Stimulated activated memory B cell treated with anti-CD40 and anti-IgM and Interleukin-4, amounts not matched to agents 10 μg/mL and 1 μg/mL and 100 μg/mL, for 72 hours (primary cell): ENCODE data around the gene TMEM121B.

Source experiments
- ATAC-seq: fragments of 150-1000 bp; cut with Tn5 transposase; 2 replicates; pipeline ENCODE4 v1.10.0; 2021
- H3K27ac Mint-ChIP-seq: one replicate; pipeline ENCODE4 v1.8.0; 2022; ENCODE audit warnings: mild to moderate bottlenecking, mixed read lengths
- H3K27me3 Mint-ChIP-seq: one replicate; pipeline ENCODE4 v1.8.0; 2022; ENCODE audit warnings: mixed read lengths
- H3K36me3 Mint-ChIP-seq: one replicate; pipeline ENCODE4 v1.8.0; 2022; ENCODE audit warnings: mixed read lengths
- H3K4me1 Mint-ChIP-seq: one replicate; pipeline ENCODE4 v1.8.0; 2022; ENCODE audit warnings: mixed read lengths
- H3K4me3 Mint-ChIP-seq: one replicate; pipeline ENCODE4 v1.8.0; 2022; ENCODE audit warnings: mild to moderate bottlenecking, moderate library complexity, mixed read lengths
- H3K9me3 Mint-ChIP-seq: one replicate; pipeline ENCODE4 v1.8.0; 2022; ENCODE audit warnings: mixed read lengths

Gene TMEM121B

DNA sequence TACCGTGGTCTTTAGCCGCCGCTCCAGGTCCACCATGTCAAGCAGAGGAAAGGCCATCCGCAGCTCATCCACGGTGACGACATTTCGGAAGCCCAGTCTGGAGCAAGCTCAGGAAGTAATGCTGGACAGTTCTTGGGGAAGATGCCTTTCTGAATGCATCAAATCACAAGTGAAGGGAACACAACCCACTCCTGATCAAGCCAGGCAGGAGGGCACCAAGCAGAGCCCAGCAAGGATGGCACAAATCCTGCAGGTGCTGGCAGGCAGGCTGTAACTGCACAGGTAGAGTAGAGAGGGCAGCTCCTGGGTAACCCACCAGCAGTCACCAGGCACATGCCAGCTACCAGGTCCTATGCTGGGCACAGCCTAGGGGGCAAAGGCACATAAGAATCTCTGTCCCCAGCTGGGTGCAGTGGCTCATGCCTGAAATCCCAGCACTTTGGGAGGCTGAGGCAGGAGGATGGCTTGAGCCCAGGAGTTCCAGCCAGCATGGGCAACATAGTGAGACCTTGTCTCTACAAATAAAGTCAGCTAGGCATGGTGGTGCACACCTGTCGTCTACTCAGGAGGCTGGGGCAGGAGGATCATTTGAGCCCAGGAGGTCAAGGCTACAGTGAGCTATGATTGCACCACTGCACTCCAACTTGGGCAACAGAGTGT is 24.0 kb upstream of the TMEM121B start:
- H3K27me3 Mint-ChIP-seq = no peaks in the 10 kb centered on the region
- H3K4me3 Mint-ChIP-seq = no peak overlapping the region
- H3K27ac Mint-ChIP-seq = no peak overlapping the region
- peaks cover 11% of the 10 kb centered on the region for H3K4me1 Mint-ChIP-seq
- H3K36me3 Mint-ChIP-seq = peaks cover 42% of the 10 kb centered on the region
- no peak for ATAC-seq
- H3K9me3 Mint-ChIP-seq = no peaks in the 10 kb centered on the region

DNA sequence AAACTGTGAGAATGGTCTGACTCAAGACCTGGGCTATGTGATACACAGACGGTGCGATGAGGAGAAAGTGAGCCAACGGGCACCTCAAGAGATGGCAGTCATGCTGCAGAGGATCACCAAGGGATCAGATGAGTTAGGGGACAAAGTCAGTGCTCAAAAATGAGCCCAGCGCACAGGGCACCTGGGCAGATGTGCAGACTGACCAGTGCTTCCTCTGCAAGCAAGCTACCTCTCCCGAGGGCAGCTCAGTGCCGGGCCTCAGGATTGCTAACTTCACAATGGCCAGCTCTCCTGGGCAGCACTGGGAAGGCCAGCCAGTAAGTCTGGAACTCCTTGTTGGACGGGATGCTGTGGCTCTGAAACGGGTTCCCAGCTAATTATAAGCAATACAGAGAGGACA is 22.7 kb upstream of the TMEM121B start:
- H3K36me3 Mint-ChIP-seq = peaks cover 43% of the 10 kb centered on the region
- H3K4me1 Mint-ChIP-seq = peaks cover 11% of the 10 kb centered on the region
- no peak overlapping the region for H3K4me3 Mint-ChIP-seq
- H3K27me3 Mint-ChIP-seq = no peaks in the 10 kb centered on the region
- no peak for ATAC-seq
- no peaks in the 10 kb centered on the region for H3K9me3 Mint-ChIP-seq
- no peak overlapping the region for H3K27ac Mint-ChIP-seq

DNA sequence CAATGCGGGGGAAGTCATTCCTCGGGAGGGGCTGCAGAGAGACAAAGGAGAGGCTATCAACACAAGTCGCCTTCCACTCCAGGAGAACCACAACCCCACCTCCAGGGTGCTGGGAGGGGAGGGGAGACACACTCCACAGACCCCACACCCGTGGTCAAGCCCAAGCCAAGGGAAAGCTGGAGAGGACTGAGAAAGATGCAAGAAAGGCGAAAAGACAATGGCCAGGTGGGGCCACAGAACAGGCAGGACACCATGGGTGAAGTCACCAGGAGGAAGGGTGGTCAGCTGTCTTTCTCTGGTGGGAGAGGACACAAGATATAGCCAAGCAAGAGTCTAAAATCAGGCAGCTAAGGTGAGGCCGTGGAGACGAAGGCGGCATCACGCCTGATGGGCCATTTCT is 21.9 kb upstream of the TMEM121B start:
- Mint-ChIP-seq H3K27me3 (no peaks in the 10 kb centered on the region), H3K36me3 (peaks cover 47% of the 10 kb centered on the region), H3K9me3 (no peaks in the 10 kb centered on the region), H3K27ac (no peak overlapping the region), H3K4me3 (no peak overlapping the region), H3K4me1 (peaks cover 11% of the 10 kb centered on the region)
- ATAC-seq = no peak

DNA sequence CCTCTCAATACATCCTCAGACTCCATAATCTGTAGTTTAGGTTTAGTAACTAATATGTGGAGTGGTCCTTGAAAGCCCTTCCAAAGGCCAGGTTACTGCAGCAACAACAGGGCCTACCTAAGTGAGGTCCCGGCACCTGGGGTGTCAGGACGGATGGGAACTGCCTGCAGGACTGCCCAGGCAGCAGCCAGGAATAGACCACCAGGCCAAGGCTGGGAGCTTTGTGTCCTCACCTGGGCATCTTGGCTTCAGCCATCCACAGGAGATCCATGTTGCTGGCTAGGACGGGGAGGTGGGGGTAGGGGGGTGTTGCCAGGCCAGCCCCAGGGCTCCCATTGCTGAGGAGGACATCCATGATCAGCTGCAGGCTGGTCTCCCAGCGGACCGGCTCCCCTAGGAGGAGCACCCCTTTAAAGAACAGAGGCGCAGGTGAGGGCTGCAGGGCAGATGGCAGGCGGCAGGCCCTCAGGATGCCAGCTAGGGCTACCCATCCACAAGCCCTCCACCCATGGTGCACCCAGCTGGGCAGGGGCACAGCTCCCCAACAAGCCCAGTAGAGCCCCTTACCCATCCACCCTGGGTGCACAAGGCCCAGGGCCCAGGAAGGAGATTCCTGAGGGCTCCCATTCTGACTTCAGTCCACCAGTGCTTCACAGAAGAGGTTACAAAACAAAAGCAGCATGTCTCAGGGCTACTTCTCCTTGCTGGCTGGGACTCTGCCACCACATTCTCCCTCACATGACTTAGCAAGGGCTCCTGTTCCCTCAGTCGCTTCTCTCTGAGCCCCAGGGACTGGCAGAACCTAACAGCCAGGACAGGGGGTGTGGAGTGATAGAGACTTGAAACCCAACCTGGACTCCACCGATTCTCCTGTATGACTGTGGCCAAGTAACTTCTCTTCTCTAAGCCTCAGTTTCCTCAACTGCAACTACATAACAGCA is 19.9 kb upstream of the TMEM121B start:
- no peak overlapping the region for H3K27ac Mint-ChIP-seq

DNA sequence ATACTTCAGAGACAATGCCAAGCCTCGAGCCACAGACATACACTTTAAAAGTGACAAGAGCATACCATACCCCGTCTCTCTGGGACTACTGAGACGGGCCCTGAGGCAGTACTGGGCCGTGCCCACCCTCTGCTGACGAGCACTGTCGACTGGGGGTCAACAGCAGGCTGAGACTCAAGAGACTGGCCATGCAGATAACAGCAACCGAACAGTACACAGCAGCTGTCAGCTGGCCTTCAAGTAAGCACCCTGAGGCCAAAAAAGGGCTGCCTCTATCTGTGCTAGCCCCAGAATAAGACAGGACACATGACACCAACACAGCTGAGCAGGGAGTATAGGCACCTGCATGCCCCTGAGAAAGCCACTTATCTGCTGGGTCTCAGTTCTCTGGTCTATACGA is 18.9 kb upstream of the TMEM121B start:
- ATAC-seq = no peak
- Mint-ChIP-seq H3K27me3 (no peaks in the 10 kb centered on the region), H3K4me3 (no peak overlapping the region), H3K36me3 (peaks cover 51% of the 10 kb centered on the region), H3K9me3 (no peaks in the 10 kb centered on the region), H3K4me1 (no peaks in the 10 kb centered on the region), H3K27ac (no peak overlapping the region)

More for the DNA sequence above, 19.9 kb upstream of the TMEM121B start:
- Mint-ChIP-seq H3K9me3 (no peaks in the 10 kb centered on the region), H3K36me3 (peaks cover 47% of the 10 kb centered on the region), H3K4me1 (peaks cover 3% of the 10 kb centered on the region), H3K4me3 (no peak overlapping the region), H3K27me3 (no peaks in the 10 kb centered on the region)
- ATAC-seq = no peak

DNA sequence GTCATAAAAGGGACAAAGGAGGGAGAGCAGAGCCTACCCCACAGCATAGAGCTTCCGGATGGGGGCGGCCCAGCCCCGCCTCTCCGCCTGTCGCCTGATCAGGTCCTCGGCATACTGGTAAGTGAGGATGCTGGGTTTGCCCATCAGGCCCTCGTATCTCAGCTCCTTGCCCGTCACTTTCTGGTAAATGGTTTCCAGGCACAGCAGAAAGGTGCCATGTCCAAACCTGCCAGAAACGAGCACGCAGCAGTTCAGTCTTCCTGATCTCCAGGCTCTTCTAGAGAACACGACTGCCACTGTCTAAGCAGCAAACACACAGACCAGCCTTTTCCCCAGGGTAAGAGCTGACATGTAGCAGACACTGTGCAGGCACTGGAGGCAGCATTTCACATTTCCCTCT is 17.4 kb upstream of the TMEM121B start:
- H3K9me3 Mint-ChIP-seq = no peaks in the 10 kb centered on the region
- peaks cover 56% of the 10 kb centered on the region for H3K36me3 Mint-ChIP-seq
- H3K4me3 Mint-ChIP-seq = no peak overlapping the region
- no peak for ATAC-seq
- H3K4me1 Mint-ChIP-seq = no peaks in the 10 kb centered on the region
- no peaks in the 10 kb centered on the region for H3K27me3 Mint-ChIP-seq
- no peak overlapping the region for H3K27ac Mint-ChIP-seq

DNA sequence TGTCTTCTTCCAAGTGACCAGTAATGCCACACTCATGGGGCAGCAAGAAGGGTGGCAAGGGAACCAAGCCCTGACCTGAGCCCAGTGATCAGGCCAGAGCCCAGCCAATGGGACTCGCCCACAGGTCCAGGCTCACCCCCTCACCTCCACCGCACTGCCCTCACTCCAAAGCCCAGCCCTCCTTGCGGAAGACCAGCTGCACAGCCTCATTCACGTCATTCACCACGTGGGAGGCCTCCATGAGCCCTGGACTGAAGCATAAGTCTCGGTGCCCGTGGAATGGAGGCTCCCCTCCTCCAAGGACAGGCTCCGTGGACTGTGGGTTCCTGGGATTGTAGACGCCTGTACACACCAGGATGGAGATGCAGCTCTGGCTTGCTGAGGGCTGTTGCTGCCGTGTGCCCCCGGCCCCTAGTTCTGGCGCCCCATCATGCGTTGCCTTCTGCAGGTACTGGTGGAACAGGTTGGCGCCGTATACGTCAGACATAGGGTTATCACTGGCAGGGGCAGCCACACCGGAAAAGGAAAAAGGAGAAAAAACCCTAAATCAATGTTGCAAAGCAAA is 16.8 kb upstream of the TMEM121B start:
- Mint-ChIP-seq H3K4me1 (no peaks in the 10 kb centered on the region), H3K27ac (no peak overlapping the region), H3K36me3 (peaks cover 51% of the 10 kb centered on the region), H3K4me3 (no peak overlapping the region), H3K9me3 (no peaks in the 10 kb centered on the region), H3K27me3 (no peaks in the 10 kb centered on the region)
- ATAC-seq = no peak

DNA sequence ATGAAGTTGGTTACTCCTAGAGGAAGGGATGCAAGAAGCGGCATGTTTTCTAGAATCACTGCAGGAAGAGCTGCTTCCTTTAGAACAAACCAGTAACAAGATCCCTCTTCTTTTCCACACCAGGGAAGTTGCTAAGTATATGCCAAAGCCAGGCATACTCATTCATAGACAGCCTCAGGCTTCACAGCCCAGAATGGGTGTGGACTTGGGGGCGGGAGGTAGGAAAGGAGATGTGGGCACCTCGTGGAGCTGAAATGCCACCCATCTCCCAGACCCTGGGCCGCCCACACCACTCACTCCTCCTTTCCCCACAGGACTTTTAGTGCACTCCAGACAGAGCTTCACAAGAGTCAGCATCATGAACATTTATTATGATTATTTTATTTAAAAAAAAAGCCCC is 16.0 kb upstream of the TMEM121B start:
- no peak overlapping the region for H3K4me3 Mint-ChIP-seq
- ATAC-seq = no peak
- no peaks in the 10 kb centered on the region for H3K4me1 Mint-ChIP-seq
- no peak overlapping the region for H3K27ac Mint-ChIP-seq
- H3K27me3 Mint-ChIP-seq = no peaks in the 10 kb centered on the region
- H3K36me3 Mint-ChIP-seq = peaks cover 44% of the 10 kb centered on the region
- H3K9me3 Mint-ChIP-seq = no peaks in the 10 kb centered on the region

DNA sequence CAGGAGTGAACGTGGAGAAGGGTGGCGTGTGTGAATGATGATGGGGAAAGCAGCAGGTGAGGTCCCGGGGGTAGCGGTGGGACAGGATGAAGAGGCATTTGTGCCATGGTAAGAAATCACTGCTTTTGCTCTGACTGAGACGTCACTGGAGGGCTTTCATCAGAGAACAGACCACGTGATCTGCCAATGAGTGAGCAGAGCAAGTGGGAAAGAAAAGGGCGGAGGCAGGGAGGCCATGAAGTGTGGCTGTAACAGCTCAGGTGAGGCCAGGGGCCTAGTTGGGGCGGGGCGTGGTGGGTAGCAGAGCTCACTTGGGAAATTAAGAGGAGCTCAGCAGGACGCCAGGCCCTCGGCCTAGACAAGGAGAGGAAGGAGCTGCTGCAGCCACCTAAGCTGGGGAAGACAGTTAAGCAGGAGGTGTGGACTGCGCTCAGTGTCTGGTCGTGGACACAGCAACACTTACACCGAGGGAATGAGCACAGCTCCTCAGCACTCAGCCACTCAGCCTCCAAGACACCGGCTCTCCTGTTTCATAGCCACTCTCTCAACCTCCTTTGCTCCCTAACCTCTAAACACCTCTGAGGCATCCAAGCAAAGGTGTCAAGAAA is 14.1 kb upstream of the TMEM121B start:
- H3K27me3 Mint-ChIP-seq = no peaks in the 10 kb centered on the region
- H3K4me3 Mint-ChIP-seq = no peak overlapping the region
- peaks cover 28% of the 10 kb centered on the region for H3K36me3 Mint-ChIP-seq
- H3K9me3 Mint-ChIP-seq = no peaks in the 10 kb centered on the region
- no peak for ATAC-seq
- no peak overlapping the region for H3K27ac Mint-ChIP-seq
- H3K4me1 Mint-ChIP-seq = no peaks in the 10 kb centered on the region

DNA sequence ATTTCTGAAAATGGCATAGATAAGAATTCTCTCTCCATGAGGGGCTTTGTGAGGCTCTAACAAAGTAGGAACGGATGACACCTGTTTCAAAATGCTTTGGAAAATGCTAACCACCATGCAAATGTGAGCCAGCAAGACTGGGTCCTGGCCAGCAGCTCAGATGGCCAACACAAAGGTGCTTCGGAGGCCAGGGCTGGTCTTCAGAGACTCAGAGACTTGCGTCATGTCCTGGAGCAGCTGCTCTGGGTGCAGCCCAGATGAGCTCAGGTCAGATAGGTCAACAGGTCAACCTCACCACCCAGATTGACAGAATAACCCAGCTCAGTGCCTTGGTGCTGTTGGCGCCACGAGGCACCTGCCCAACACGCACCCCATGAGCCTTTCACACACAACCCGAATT is 12.0 kb upstream of the TMEM121B start:
- Mint-ChIP-seq H3K9me3 (no peaks in the 10 kb centered on the region), H3K4me1 (no peaks in the 10 kb centered on the region), H3K27ac (no peak overlapping the region), H3K36me3 (peaks cover 22% of the 10 kb centered on the region), H3K27me3 (no peaks in the 10 kb centered on the region), H3K4me3 (no peak overlapping the region)
- no peak for ATAC-seq

DNA sequence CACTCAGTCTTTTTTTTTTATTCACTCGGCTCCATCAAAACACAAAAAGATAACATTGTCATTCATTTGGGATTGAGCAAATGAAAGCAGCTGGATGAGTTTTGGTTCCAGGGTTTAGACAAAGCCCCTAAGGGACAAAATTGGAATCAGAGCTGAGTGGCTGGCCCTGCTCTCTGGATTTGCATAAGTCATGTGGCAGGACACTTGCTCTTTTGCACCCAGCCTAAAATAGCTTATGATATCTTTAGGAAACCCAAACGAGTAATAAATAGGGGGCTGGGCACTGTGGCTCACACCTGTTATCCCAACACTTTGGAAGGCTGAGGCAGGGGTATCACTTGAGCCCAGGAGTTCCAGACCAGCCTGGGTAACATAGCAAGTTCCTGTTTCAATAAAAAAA is 11.0 kb upstream of the TMEM121B start:
- Mint-ChIP-seq H3K27me3 (no peaks in the 10 kb centered on the region), H3K4me3 (no peak overlapping the region), H3K9me3 (no peaks in the 10 kb centered on the region), H3K4me1 (no peaks in the 10 kb centered on the region), H3K27ac (no peak overlapping the region), H3K36me3 (peaks cover 19% of the 10 kb centered on the region)
- ATAC-seq = no peak

DNA sequence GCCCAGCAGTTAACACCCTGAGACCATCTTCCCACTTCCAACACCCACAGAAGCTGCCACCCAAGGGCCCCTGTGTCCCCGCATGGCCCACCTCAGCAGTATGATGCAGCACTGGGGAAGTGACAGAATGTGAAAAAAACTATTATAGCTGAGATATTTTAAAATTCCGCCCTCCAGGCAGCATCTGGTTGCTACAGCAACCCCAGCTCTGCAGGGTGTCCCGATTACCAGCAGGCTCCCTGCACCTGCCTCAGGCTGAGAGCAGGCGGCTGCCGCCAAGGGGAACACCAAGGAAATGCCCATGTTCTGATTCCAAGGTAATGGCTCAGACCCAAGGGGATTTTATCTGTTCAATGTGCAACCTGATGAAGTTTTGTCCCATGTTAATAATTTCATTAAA is 10.5 kb upstream of the TMEM121B start:
- Mint-ChIP-seq H3K36me3 (peaks cover 15% of the 10 kb centered on the region), H3K27ac (no peak overlapping the region), H3K9me3 (no peaks in the 10 kb centered on the region), H3K4me3 (no peak overlapping the region), H3K4me1 (no peaks in the 10 kb centered on the region), H3K27me3 (no peaks in the 10 kb centered on the region)
- no peak for ATAC-seq

DNA sequence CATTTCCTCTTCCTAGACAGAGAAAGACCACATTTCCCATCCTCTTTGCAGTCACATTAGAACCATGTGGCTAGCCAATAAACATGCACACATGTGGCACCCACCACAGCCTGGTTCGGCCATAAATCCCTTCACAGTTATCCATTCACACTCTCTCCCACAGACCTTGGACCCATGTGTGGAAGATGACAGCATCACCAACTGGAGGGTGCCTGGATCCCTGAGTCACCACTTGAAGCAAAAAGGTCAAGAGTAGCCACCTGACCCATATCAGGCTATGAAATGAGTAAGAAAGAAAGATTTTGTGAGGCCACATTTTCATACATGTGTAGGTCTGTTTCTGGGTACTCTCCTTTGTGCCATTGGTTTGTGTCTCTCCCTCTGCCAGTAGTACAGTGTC is 9.0 kb upstream of the TMEM121B start:
- H3K9me3 Mint-ChIP-seq = no peaks in the 10 kb centered on the region
- no peaks in the 10 kb centered on the region for H3K27me3 Mint-ChIP-seq
- no peak for ATAC-seq
- H3K4me1 Mint-ChIP-seq = no peaks in the 10 kb centered on the region
- H3K27ac Mint-ChIP-seq = no peak overlapping the region
- peaks cover 11% of the 10 kb centered on the region for H3K36me3 Mint-ChIP-seq
- no peak overlapping the region for H3K4me3 Mint-ChIP-seq

DNA sequence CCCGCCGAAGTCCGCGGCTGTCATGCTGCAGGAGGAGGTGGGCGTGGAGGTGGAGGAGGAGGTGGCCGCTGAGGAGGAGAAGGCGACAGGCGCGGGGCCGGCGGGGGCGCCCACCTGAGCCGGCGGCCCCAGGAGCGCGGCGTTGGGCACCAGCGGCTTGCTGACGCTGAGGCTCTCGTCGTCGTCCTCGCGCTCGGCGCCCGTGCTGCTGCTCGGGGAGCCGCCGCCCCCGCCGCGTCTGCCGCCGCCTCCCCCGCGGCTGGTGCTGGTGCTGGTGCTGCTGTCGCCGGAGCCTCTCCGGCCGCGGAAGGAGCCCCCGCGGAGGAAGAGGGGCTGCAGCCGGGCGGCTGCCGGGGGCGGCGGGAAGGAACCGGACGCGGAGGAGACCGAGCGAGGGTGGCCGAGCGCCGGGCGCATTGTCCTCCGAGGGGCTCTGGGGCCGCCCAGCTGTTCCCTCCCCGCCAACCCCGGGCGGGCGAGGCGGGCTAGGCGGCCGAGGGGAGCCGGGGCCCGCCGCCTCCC is 388 bp downstream of the TMEM121B start:
- H3K4me3 Mint-ChIP-seq = no peak overlapping the region
- peaks cover 69% of the 10 kb centered on the region for H3K27me3 Mint-ChIP-seq
- H3K4me1 Mint-ChIP-seq = peaks cover 35% of the 10 kb centered on the region
- H3K36me3 Mint-ChIP-seq = no peaks in the 10 kb centered on the region
- peak; percentile 26 for ATAC-seq
- H3K27ac Mint-ChIP-seq = no peak overlapping the region
- no peaks in the 10 kb centered on the region for H3K9me3 Mint-ChIP-seq

DNA sequence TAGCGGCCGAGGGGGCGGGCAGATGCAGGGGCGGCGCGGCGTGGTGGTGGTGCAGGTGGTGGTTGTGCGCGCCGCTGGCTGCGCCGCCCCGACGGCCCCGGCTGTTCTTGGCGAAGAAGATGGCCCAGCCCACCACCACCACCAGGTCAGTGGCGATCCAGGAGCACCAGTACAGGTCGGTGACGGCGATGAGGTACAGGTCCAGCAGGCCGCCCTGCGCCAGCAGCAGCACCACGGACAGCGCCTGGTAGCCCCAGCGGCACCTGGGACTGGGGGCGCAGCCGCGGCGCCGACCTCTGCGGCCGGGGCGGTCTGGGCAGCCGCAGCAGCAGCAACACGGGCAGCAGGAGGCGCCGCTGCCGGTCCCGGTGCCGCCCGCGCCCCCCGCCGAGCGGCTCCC is 879 bp downstream of the TMEM121B start:
- Mint-ChIP-seq H3K4me3 (no peak overlapping the region), H3K27ac (no peak overlapping the region), H3K36me3 (no peaks in the 10 kb centered on the region), H3K4me1 (peaks cover 39% of the 10 kb centered on the region), H3K27me3 (peaks cover 71% of the 10 kb centered on the region), H3K9me3 (no peaks in the 10 kb centered on the region)
- ATAC-seq = peak; percentile 62
